CD8-positive, alpha-beta memory T cell (primary cell): ENCODE measurements around the gene ANTXR1. TPM values are rescaled to one million over a fixed set of nuclear protein-coding genes. Genes with fewer than 3 reads are reported as not detected.

Source experiments
- CTCF ChIA-PET: fragments of 350-600 bp; sonication (Branson Sonifier 250); formaldehyde crosslinking; loops from one replicate; lab custom pipeline; 2021; ENCODE audit warnings: antibody characterized with exemption; lab: Charles Lee
- POLR2A ChIA-PET: fragments of 350-600 bp; sonication (Branson Sonifier 250); formaldehyde crosslinking; loops from one replicate; lab custom pipeline; 2021; ENCODE audit warnings: antibody characterized with exemption; lab: Charles Lee
- DNase-seq, 5 donors: peaks; one replicate each; pipeline versions ENCODE4 v3.0.0 to v3.0.0-alpha.2; 2020 to 2022; ENCODE audit warnings: mixed read lengths in 1 of 5
- H3K27ac ChIP-seq: one replicate; pipeline ENCODE4 v1.7.0; 2013; ENCODE audit warnings: low read depth, mild to moderate bottlenecking, low read length, moderate library complexity
- H3K27me3 ChIP-seq: 2 replicates; pipeline ENCODE4 v1.7.0; 2013; ENCODE audit warnings: low read length, mild to moderate bottlenecking; ENCODE audit not compliant: insufficient read depth, poor library complexity, severe bottlenecking
- H3K36me3 ChIP-seq: 2 replicates; pipeline ENCODE4 v1.7.0; 2013; ENCODE audit warnings: mild to moderate bottlenecking, low read length, moderate library complexity; ENCODE audit not compliant: insufficient read depth
- H3K4me1 ChIP-seq: 2 replicates; pipeline ENCODE4 v1.7.0; 2013; ENCODE audit warnings: mild to moderate bottlenecking, low read length, moderate library complexity; ENCODE audit not compliant: insufficient read depth
- H3K4me3 ChIP-seq: 2 replicates; pipeline ENCODE4 v1.7.0; 2013; ENCODE audit warnings: mild to moderate bottlenecking, low read length
- H3K9me3 ChIP-seq: 2 replicates; pipeline ENCODE4 v1.7.0; 2013; ENCODE audit warnings: mild to moderate bottlenecking, low read length
- H3K27ac Mint-ChIP-seq, 8 donors: one replicate each; pipeline ENCODE4 v1.8.0; 2020 to 2021; ENCODE audit warnings: mixed read lengths in 8 of 8, mild to moderate bottlenecking in 6 of 8, inconsistent platforms in 3 of 8, moderate library complexity in 3 of 8
- H3K27me3 Mint-ChIP-seq, 2 donors: one replicate each; pipeline ENCODE4 v1.8.0; 2020 to 2021; ENCODE audit warnings: mixed read lengths in 2 of 2, mild to moderate bottlenecking in 1 of 2, moderate library complexity in 1 of 2
- H3K36me3 Mint-ChIP-seq, 3 donors: one replicate each; pipeline ENCODE4 v1.8.0; 2020 to 2021; ENCODE audit warnings: mixed read lengths in 3 of 3, inconsistent platforms in 1 of 3, mild to moderate bottlenecking in 1 of 3
- H3K4me1 Mint-ChIP-seq, 3 donors: one replicate each; pipeline ENCODE4 v1.8.0; 2020 to 2021; ENCODE audit warnings: mixed read lengths in 3 of 3, inconsistent platforms in 1 of 3, mild to moderate bottlenecking in 1 of 3
- H3K4me3 Mint-ChIP-seq, 7 donors: one replicate each; pipeline ENCODE4 v1.8.0; 2020 to 2021; ENCODE audit warnings: mixed read lengths in 7 of 7, mild to moderate bottlenecking in 6 of 7, moderate library complexity in 4 of 7, inconsistent platforms in 2 of 7
- H3K9me3 Mint-ChIP-seq, 5 donors: one replicate each; pipeline ENCODE4 v1.8.0; 2020 to 2022; ENCODE audit warnings: mixed read lengths in 5 of 5, mild to moderate bottlenecking in 3 of 5, moderate library complexity in 2 of 5, inconsistent platforms in 1 of 5
- polyA plus RNA-seq: library from polyadenylated mRNA; unstranded; fragments of 300-500 nt; fragmentation: Illumina TruSeq; gene quantifications from one replicate; pipeline ENCODE4 v1.2.3, GENCODE V29; 2021
- total RNA-seq, 2 experiments: library from RNA; stranded (reverse); gene quantifications; one replicate each; pipeline ENCODE4 v1.2.3, GENCODE V29; 2021

Gene ANTXR1
- total and polyA plus RNA-seq, 3 experiments from 2014 or later, result 0.22 to 0.27 TPM; not detected in 1

DNA sequence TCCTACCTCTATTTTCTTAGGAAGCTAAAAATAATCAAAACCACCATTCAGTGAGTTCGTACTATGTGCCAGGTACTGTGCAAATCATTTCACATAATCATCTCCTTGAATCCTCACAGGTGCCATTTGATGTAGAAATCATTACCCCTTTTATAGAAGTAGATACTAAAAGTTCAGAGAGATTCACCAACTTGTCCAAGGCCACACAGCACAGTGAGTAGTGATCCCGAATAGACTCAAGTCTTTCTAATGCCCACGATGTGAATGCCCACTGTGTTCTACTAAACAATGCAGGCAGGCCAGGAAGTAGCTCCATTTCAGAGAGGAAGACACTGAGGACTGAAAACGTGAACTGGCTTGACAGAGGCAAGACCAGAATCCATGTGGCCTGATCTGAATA lies 68.8 kb downstream of the ANTXR1 start:
- no peak for DNase-seq
- Histone ChIP-seq H3K9me3 (no peaks in the 10 kb centered on the region), H3K4me3 (no peak overlapping the region), H3K36me3 (no peaks in the 10 kb centered on the region), H3K27ac (no peak overlapping the region), H3K27me3 (no peaks in the 10 kb centered on the region), H3K4me1 (no peaks in the 10 kb centered on the region)
- peaks cover 9 to 55% of the 10 kb centered on the region in 2 donors for H3K27me3 Mint-ChIP-seq
- H3K36me3 Mint-ChIP-seq, result no peaks in the 10 kb centered on the region
- no peaks in the 10 kb centered on the region for H3K9me3 Mint-ChIP-seq
- no peak overlapping the region for H3K4me3 Mint-ChIP-seq
- POLR2A ChIA-PET, result no interaction called here
- no peaks in the 10 kb centered on the region for H3K4me1 Mint-ChIP-seq
- CTCF ChIA-PET, result no interaction called here
- no peak overlapping the region for H3K27ac Mint-ChIP-seq

DNA sequence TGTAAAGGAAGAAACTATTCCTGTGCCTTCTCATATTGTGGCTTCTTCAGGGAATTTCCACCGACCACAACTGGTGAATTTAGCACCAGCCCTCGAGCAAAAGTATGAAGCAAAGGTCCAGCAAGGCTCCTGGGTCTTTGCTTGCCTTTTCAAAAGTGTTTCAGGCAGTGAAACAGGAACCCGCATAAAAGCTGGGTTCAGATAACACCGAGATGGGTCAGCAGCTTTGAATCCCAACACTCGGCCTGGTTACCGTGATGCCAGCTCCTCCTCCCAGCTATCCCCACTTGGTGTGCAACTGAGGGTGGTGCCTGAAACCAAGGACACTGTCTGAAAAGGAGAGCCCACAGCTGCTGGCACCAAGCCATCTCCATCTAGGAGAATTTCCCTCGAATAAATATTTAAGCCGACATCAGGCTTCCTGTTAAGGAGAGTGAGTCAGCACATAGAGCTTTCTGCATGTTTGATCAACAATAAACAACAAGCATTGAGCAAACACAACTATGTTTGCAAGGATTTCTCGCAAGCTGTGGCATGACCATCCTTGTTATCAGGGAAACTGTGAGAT lies 69.5 kb downstream of the ANTXR1 start:
- POLR2A ChIA-PET, result no interaction called here
- H3K9me3 Mint-ChIP-seq, result no peaks in the 10 kb centered on the region

DNA sequence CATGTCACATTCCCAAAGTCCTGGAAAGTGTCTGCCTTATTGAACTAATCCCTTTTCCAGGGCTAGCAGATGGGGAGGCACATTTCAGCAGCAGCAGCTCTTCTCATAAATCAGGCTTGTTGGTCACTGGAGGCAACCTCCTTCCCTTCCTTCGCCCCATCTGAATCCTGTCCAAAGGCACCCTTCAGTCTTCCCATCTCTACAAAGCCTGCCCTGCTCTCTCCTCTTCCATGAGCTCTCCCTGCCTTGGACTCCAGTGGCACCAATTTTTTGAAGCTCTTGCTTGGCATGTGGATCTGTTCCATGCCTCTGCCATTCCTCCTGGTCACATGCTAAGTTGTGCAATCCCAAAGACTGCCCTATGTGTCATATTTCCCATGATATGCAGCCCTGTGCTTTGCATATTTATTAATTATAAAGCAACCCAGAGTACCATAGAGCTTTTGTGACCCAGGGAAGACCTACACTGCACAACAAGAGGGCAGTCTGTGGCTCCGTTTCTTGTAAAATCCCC lies 70.3 kb downstream of the ANTXR1 start:
- Histone ChIP-seq H3K9me3 (no peaks in the 10 kb centered on the region), H3K27me3 (no peaks in the 10 kb centered on the region), H3K36me3 (no peaks in the 10 kb centered on the region), H3K27ac (no peak overlapping the region), H3K4me1 (no peaks in the 10 kb centered on the region), H3K4me3 (no peak overlapping the region)
- POLR2A ChIA-PET, result no interaction called here
- Mint-ChIP-seq H3K9me3 (no peaks in the 10 kb centered on the region), H3K27me3 (peaks cover 10 to 58% of the 10 kb centered on the region in 2 donors), H3K4me1 (no peaks in the 10 kb centered on the region), H3K36me3 (no peaks in the 10 kb centered on the region), H3K27ac (no peak overlapping the region), H3K4me3 (no peak overlapping the region)
- CTCF ChIA-PET, result no interaction called here
- no peak for DNase-seq

More for the DNA sequence above, 69.5 kb downstream of the ANTXR1 start:
- CTCF ChIA-PET, result no interaction called here
- Mint-ChIP-seq H3K27me3 (peaks cover 10 to 57% of the 10 kb centered on the region in 2 donors), H3K4me3 (no peak overlapping the region), H3K4me1 (no peaks in the 10 kb centered on the region), H3K27ac (no peak overlapping the region), H3K36me3 (no peaks in the 10 kb centered on the region)
- H3K9me3 ChIP-seq, result no peaks in the 10 kb centered on the region
- no peaks in the 10 kb centered on the region for H3K4me1 ChIP-seq
- DNase-seq, result no peak
- H3K27me3 ChIP-seq, result no peaks in the 10 kb centered on the region
- no peak overlapping the region for H3K4me3 ChIP-seq
- no peak overlapping the region for H3K27ac ChIP-seq
- no peaks in the 10 kb centered on the region for H3K36me3 ChIP-seq

DNA sequence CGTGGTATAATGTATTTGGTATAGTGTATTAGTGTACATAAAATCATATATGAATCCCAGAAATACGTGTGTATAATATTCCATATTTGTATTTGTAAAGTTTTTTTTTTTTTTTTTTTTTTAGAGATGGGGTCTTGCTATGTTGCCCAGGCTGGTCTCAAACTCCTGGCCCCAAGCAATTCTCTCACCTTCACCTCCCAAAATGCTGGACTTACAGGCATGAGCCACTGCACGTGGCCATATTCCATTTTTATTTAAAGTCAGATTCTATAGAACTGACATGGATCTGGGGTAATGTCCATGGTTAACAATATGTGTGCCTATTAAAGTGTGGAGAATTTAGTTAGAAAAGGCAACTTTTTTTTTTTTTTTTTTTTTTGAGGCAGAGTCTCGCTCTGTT lies 71.5 kb downstream of the ANTXR1 start:
- no peak for DNase-seq
- no peak overlapping the region for H3K4me3 ChIP-seq

DNA sequence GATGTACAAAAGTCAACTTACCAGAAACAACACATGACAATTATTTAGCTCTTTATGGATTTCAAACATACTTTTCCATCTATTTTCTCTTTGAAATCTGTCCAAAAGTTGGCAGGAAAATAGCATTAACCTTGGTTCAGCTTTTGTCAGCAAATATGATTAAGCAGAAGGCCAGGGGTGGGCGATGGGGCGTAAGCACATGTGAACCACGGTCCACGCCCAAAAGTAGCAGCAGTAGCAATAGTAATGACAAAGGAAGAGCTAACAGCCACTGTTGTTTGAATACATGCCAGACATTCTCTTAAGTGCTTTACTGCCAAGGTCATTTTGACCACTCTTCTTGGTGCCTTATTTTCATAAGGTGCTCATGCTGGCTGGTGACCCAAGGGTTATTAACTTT lies 73.5 kb downstream of the ANTXR1 start:
- Histone ChIP-seq H3K27me3 (peaks cover 4% of the 10 kb centered on the region), H3K4me3 (no peak overlapping the region), H3K36me3 (no peaks in the 10 kb centered on the region), H3K4me1 (no peaks in the 10 kb centered on the region), H3K27ac (no peak overlapping the region), H3K9me3 (no peaks in the 10 kb centered on the region)
- no peaks in the 10 kb centered on the region for H3K36me3 Mint-ChIP-seq
- ChIA-PET POLR2A (no interaction called here), CTCF (no interaction called here)
- no peak for DNase-seq
- no peak overlapping the region for H3K4me3 Mint-ChIP-seq
- no peaks in the 10 kb centered on the region for H3K9me3 Mint-ChIP-seq
- H3K4me1 Mint-ChIP-seq, result no peaks in the 10 kb centered on the region
- no peak overlapping the region for H3K27ac Mint-ChIP-seq
- peaks cover 19 to 64% of the 10 kb centered on the region in 2 donors for H3K27me3 Mint-ChIP-seq

More for the DNA sequence above, 71.5 kb downstream of the ANTXR1 start:
- H3K27me3 ChIP-seq, result no peaks in the 10 kb centered on the region
- no peaks in the 10 kb centered on the region for H3K36me3 Mint-ChIP-seq
- no peaks in the 10 kb centered on the region for H3K36me3 ChIP-seq
- peaks cover 15 to 57% of the 10 kb centered on the region in 2 donors for H3K27me3 Mint-ChIP-seq
- no peak overlapping the region for H3K4me3 Mint-ChIP-seq
- H3K27ac Mint-ChIP-seq, result no peak overlapping the region
- H3K9me3 ChIP-seq, result no peaks in the 10 kb centered on the region
- ChIA-PET CTCF (no interaction called here), POLR2A (no interaction called here)
- no peaks in the 10 kb centered on the region for H3K4me1 Mint-ChIP-seq
- H3K9me3 Mint-ChIP-seq, result no peaks in the 10 kb centered on the region
- H3K4me1 ChIP-seq, result no peaks in the 10 kb centered on the region
- no peak overlapping the region for H3K27ac ChIP-seq

DNA sequence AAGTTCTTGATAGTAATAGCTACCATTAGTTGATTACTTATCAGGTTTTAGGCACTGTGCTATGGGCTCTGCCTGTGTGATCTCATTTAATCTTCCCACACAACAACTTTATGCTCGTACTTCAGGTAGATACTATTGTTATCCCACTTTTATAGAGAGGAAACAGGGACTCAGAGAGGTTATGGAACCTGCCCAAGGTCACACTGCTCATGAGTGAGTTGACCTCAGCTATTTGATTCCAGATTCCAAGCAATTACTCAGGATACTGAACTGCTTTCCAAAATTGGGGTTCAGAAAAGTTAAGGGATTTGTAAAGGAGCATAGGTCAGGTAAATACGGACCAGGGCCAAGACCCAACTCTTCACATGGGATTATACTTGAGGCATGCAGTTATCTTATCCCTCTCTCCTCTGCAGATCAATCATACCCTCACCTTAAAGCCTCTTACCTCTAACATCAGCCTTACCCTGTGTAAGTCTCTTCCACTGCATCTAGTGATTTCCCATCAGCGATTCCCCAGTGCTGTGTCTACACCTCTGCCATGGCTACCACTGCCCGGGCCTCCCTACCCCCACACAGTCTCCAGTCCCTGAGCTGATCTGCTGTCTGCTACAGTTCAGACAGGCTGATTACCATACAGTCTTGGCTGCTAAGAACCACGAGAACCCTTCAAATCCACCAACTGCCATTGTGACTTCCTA lies 74.4 kb downstream of the ANTXR1 start:
- Histone ChIP-seq H3K9me3 (no peaks in the 10 kb centered on the region), H3K4me1 (no peaks in the 10 kb centered on the region), H3K36me3 (no peaks in the 10 kb centered on the region), H3K27me3 (peaks cover 4% of the 10 kb centered on the region), H3K4me3 (no peak overlapping the region), H3K27ac (no peak overlapping the region)
- no peak for DNase-seq
- Mint-ChIP-seq H3K36me3 (no peaks in the 10 kb centered on the region), H3K27ac (no peak overlapping the region), H3K4me3 (no peak overlapping the region), H3K9me3 (no peaks in the 10 kb centered on the region), H3K27me3 (peaks cover 17 to 63% of the 10 kb centered on the region in 2 donors), H3K4me1 (no peaks in the 10 kb centered on the region)
- ChIA-PET POLR2A (no interaction called here), CTCF (no interaction called here)

DNA sequence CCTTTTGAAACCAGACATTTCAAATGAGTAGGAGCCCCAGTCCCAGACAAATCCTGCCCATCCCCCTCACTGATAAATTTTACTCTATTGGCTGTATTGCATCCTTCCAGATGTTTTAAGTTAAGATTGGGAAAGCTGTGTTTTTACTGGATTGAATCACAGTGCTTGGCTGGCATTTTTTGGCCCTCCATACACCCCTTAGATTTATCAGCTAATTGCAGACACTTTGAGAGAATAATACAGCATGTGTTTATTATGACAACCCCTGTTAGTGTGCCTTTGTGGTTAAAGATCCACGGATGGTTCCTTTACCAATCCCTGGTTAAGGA lies 74.9 kb downstream of the ANTXR1 start:
- POLR2A ChIA-PET, result no interaction called here
- DNase-seq, result no peak
- H3K36me3 ChIP-seq, result no peaks in the 10 kb centered on the region
- no peaks in the 10 kb centered on the region for H3K9me3 Mint-ChIP-seq
- H3K4me3 Mint-ChIP-seq, result no peak overlapping the region
- CTCF ChIA-PET, result no interaction called here
- H3K36me3 Mint-ChIP-seq, result no peaks in the 10 kb centered on the region
- H3K27ac ChIP-seq, result no peak overlapping the region
- H3K4me1 Mint-ChIP-seq, result no peaks in the 10 kb centered on the region
- H3K27me3 Mint-ChIP-seq, result peaks cover 17 to 63% of the 10 kb centered on the region in 2 donors
- H3K4me1 ChIP-seq, result no peaks in the 10 kb centered on the region
- no peak overlapping the region for H3K4me3 ChIP-seq
- H3K27ac Mint-ChIP-seq, result no peak overlapping the region
- no peaks in the 10 kb centered on the region for H3K9me3 ChIP-seq
- peaks cover 4% of the 10 kb centered on the region for H3K27me3 ChIP-seq

DNA sequence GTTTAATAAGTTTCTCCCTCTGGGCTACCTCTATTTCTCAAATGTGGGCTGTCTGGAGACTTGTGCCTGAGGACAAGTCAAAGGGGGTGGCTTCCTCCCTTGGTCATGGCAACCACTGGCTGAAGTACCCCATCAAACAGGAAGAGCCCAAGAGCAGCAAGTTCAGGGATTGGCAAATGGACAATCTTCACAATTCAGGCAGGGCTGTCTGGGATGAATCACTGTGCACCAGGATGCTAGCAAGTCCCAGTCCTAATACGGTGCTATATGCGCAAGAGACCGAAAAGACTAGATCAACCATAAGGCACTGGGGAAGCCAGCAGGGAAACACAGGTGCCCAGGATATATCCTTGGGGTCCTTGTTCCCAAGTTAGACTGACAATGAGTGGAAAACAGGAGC lies 75.5 kb downstream of the ANTXR1 start:
- Histone ChIP-seq H3K4me3 (no peak overlapping the region), H3K9me3 (no peaks in the 10 kb centered on the region), H3K27me3 (peaks cover 4% of the 10 kb centered on the region), H3K36me3 (no peaks in the 10 kb centered on the region), H3K27ac (no peak overlapping the region), H3K4me1 (no peaks in the 10 kb centered on the region)
- Mint-ChIP-seq H3K27me3 (peaks cover 15 to 59% of the 10 kb centered on the region in 2 donors), H3K9me3 (no peaks in the 10 kb centered on the region), H3K36me3 (no peaks in the 10 kb centered on the region), H3K4me3 (no peak overlapping the region), H3K27ac (no peak overlapping the region), H3K4me1 (no peaks in the 10 kb centered on the region)
- CTCF ChIA-PET, result no interaction called here
- POLR2A ChIA-PET, result no interaction called here
- DNase-seq, result no peak
